LNCAP (cell line): ENCODE results near the gene B3GNT7.

Source experiments
- CTCF ChIP-seq: fragments of 450-650 bp; IDR thresholded peaks from 2 replicates; pipeline ENCODE4 v1.5.1; 2017; ENCODE audit warnings: mild to moderate bottlenecking

B3GNT7 gene, protein sequence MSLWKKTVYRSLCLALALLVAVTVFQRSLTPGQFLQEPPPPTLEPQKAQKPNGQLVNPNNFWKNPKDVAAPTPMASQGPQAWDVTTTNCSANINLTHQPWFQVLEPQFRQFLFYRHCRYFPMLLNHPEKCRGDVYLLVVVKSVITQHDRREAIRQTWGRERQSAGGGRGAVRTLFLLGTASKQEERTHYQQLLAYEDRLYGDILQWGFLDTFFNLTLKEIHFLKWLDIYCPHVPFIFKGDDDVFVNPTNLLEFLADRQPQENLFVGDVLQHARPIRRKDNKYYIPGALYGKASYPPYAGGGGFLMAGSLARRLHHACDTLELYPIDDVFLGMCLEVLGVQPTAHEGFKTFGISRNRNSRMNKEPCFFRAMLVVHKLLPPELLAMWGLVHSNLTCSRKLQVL

GRCh38 chr2:231395188-231396057 is at the start of gene B3GNT7:
TSS of gene B3GNT7 (plus strand) at chr2:231395710. CDS start at chr2:231395804, 94 bp downstream.
- TF ChIP-seq CTCF, result no peak

- no peak for TF ChIP-seq CTCF
Measured at GRCh38 chr2:231347081-231347480, 48.4 kb upstream of the B3GNT7 start.

GRCh38 chr2:231347638-231348037 is 47.9 kb upstream of the B3GNT7 start:
- no peak for TF ChIP-seq CTCF

- no peak for TF ChIP-seq CTCF
Measured at GRCh38 chr2:231348173-231348572, 47.3 kb upstream of the B3GNT7 start.

DNA sequence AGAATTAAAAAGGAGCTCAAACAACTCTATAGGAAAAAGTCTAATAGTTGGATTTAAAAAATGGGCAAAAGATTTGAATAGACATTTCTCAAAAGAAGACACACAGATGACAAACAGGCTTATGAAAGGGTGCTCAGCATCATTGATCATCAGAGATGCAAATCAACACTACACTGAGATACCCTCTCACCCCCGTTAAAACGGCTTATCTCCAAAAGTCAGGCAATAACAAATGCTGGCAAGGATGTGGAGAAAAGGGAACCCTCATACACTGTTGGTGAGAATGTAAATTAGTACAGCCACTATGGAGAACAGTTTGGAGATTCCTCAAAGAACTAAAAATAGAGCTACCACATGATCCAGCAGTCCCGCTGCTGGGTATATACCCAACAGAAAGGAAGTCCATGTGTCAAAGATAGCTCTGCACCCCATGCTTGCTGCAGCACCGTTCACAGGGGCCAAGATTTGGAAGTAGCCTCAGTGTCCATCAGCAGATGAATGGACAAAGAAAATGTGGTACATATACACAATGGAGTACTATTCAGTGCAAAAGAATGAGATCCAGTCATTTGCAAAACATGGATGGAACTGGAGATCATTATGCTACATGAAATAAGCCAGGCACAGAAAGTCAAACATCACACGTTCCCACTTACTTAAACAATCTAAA is 46.7 kb upstream of the B3GNT7 start:
- no peak for TF ChIP-seq CTCF

DNA sequence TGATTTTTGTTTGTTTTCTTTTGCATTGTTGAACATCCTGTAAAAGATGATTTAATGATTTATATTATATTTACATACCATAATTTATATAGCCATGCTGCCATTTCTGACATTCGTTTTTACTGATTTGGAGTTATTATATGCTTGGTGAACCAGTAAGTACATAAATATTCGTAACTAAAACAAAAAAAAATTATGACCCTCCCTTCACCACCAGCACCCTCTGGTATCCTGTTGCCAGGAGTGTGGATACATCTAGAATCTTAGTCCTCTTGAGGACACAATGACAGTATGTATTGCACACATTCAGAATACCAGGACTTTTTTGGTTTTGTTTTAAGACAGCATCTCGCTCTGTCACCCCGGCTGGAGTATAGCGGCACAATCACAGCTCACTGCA is 43.9 kb upstream of the B3GNT7 start:
- no peak for TF ChIP-seq CTCF

DNA sequence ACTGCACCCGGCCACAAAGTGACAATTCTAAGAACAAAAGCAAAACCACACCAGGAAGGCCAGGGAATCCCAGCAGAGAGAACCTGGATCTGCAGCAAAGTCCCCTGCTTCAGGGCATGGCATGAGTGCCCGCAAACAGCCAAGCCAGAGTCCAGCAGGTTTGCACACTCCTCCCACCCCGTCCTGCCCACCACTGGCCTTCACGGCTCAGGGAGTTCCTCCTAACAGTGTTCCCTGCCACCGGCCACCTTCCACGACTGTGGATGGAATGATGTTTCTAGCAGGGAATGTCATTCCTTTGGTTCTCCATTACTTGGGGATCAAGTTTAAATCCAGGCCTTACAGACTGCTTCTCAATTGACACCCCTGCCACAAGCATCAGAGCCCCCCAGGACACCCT is 42.0 kb upstream of the B3GNT7 start:
- no peak for TF ChIP-seq CTCF
